A673 (cell line): Measurements from ENCODE around the gene CRACR2B.

Source experiments
- EZH2 ChIP-seq: fragments of 200-600 bp; sonication (generic); IDR thresholded peaks from 2 replicates; pipeline ENCODE4 v1.6.1; 2017; ENCODE audit warnings: borderline replicate concordance, low read depth, mild to moderate bottlenecking, mixed read lengths, antibody characterized with exemption, low read length; ENCODE audit not compliant: poor library complexity, severe bottlenecking
- TF ChIP-seq, protein P1 (sequence below): fragments of 300-800, 200-600 bp; sonication (generic); conservative IDR thresholded peaks from 2 replicates; pipeline ENCODE4 v1.5.1; 2017; ENCODE audit warnings: low read depth, mild to moderate bottlenecking, antibody characterized with exemption, low read length, moderate library complexity, mixed read lengths

DNA sequence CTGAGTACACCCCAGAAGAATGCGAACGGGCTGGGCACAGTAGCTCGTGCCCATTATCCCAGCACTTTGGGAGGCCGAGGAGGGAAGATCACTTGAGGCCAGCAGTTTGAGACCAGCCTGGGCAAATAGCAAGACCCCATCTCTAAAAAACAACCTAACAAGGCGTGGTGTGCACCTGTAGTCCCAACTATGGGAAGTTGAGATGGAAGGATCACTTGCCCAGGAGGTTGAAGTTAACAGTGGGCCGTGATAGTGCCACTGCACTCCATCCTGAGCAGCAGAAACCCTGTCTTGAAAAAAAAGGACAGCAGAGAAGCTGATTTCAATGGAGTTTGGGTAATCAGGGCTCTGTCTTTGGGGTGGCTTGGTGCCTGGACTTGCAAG, 14.7 kb upstream of the CRACR2B start:
- TF ChIP-seq EZH2: no peak
- TF ChIP-seq, protein P1, sequence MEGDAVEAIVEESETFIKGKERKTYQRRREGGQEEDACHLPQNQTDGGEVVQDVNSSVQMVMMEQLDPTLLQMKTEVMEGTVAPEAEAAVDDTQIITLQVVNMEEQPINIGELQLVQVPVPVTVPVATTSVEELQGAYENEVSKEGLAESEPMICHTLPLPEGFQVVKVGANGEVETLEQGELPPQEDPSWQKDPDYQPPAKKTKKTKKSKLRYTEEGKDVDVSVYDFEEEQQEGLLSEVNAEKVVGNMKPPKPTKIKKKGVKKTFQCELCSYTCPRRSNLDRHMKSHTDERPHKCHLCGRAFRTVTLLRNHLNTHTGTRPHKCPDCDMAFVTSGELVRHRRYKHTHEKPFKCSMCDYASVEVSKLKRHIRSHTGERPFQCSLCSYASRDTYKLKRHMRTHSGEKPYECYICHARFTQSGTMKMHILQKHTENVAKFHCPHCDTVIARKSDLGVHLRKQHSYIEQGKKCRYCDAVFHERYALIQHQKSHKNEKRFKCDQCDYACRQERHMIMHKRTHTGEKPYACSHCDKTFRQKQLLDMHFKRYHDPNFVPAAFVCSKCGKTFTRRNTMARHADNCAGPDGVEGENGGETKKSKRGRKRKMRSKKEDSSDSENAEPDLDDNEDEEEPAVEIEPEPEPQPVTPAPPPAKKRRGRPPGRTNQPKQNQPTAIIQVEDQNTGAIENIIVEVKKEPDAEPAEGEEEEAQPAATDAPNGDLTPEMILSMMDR: no peak
